Measurements from ENCODE around the gene CCDC169. TPM values are rescaled to one million over a fixed set of nuclear protein-coding genes. Genes with fewer than 3 reads are reported as not detected.

The CCDC169 gene
- total RNA-seq, 1 experiment from 2014 or later = 36.8 TPM

GRCh38 chr13:36244073-36244472 lies 53.5 kb downstream of the CCDC169 start:
- TF ChIP-seq ZMAT4 (CRISPR knock-in tag; IDR thresholded peaks at IDR 0.05) = no peak
- no peak for TF ChIP-seq STAT6 (CRISPR knock-in tag; conservative IDR thresholded peaks at IDR 0.05; ENCODE audit: low read depth)
- no peak for TF ChIP-seq ZNF281 (CRISPR knock-in tag; IDR thresholded peaks at IDR 0.05)
- TF ChIP-seq ZNF396 (CRISPR knock-in tag; IDR thresholded peaks at IDR 0.05; ENCODE audit: borderline replicate concordance) = no peak
- TF ChIP-seq ESRRA (CRISPR knock-in tag; IDR thresholded peaks at IDR 0.05; ENCODE audit: borderline replicate concordance) = no peak
- no peak for TF ChIP-seq SMAD4 (CRISPR knock-in tag; IDR thresholded peaks at IDR 0.05)
- no peak for TF ChIP-seq JAZF1 (CRISPR knock-in tag; IDR thresholded peaks at IDR 0.05)
- TF ChIP-seq RELA (CRISPR knock-in tag; IDR thresholded peaks at IDR 0.05; ENCODE audit: borderline replicate concordance) = no peak
- TF ChIP-seq CTCF (IDR thresholded peaks at IDR 0.05) = no peak
- no peak for TF ChIP-seq AR (CRISPR knock-in tag; IDR thresholded peaks at IDR 0.05)
- no peak for TF ChIP-seq GRHL2 (CRISPR knock-in tag; IDR thresholded peaks at IDR 0.05; ENCODE audit: insufficient replicate concordance, severe bottlenecking)
- no peak for TF ChIP-seq TEAD1 (CRISPR knock-in tag; IDR thresholded peaks at IDR 0.05)
- no peak for TF ChIP-seq FOXJ3 (CRISPR knock-in tag; IDR thresholded peaks at IDR 0.05; ENCODE audit: borderline replicate concordance)
- TF ChIP-seq ZNF121 (CRISPR knock-in tag; IDR thresholded peaks at IDR 0.05) = no peak
- CTCF ChIA-PET = no interaction called here
- H3K9me3 Mint-ChIP-seq = peaks cover 11% of the 10 kb centered on the region
- H3K4me1 Mint-ChIP-seq = no peaks in the 10 kb centered on the region
- H3K27me3 Mint-ChIP-seq (ENCODE audit: low read depth) = no peaks in the 10 kb centered on the region
- ATAC-seq (no peak), DNase-seq (ENCODE audit: low spot score) (no peak)
- no peak overlapping the region for H3K4me3 Mint-ChIP-seq
- POLR2A ChIA-PET = no interaction called here
- H3K27ac Mint-ChIP-seq = no peak overlapping the region
- H3K36me3 Mint-ChIP-seq = peaks cover 43% of the 10 kb centered on the region

GRCh38 chr13:36242761-36243160 lies 54.9 kb downstream of the CCDC169 start:
- H3K36me3 Mint-ChIP-seq = peaks cover 38% of the 10 kb centered on the region
- H3K27me3 Mint-ChIP-seq (ENCODE audit: low read depth) = no peaks in the 10 kb centered on the region
- peaks cover 10% of the 10 kb centered on the region for H3K9me3 Mint-ChIP-seq
- ChIA-PET CTCF (no interaction called here), POLR2A (interaction anchor here (0.6 kb wide), 1 partner anchor 85 kb away, joined by 4 read pairs; no protein-coding TSS in a partner anchor)
- ATAC-seq (no peak), DNase-seq (ENCODE audit: low spot score) (no peak)
- H3K4me3 Mint-ChIP-seq = no peak overlapping the region
- no peak overlapping the region for H3K27ac Mint-ChIP-seq
- TF ChIP-seq FOXK1 (CRISPR knock-in tag; IDR thresholded peaks at IDR 0.05) (no peak), FOXP4 (CRISPR knock-in tag; IDR thresholded peaks at IDR 0.05) (no peak), ZNF121 (CRISPR knock-in tag; IDR thresholded peaks at IDR 0.05) (no peak), GTF2I (CRISPR knock-in tag; conservative IDR thresholded peaks at IDR 0.05) (no peak), SOX15 (CRISPR knock-in tag; IDR thresholded peaks at IDR 0.05) (no peak), SP1 (CRISPR knock-in tag; conservative IDR thresholded peaks at IDR 0.05) (no peak)
- no peaks in the 10 kb centered on the region for H3K4me1 Mint-ChIP-seq

All from WTC11 (cell line).